Transverse colon (tissue), 4 donors: ENCODE results near the gene GNAT1. TPM values are rescaled to one million over a fixed set of nuclear protein-coding genes. Genes with fewer than 3 reads are reported as not detected.

ENCODE experiments used
- DNase-seq: peaks from one replicate; pipeline ENCODE4 v3.0.0-alpha.2; 2019
- H3K27ac ChIP-seq, 4 donors: fragments of 200-600 bp; sonication (generic); 2 replicates each; pipeline ENCODE4 v1.5.1; 2016 to 2018; ENCODE audit warnings: inconsistent platforms in 4 of 4
- H3K27me3 ChIP-seq: fragments of 200-600 bp; sonication (generic); 2 replicates; pipeline ENCODE4 v1.5.1; 2017; ENCODE audit warnings: inconsistent platforms
- H3K36me3 ChIP-seq, 4 donors: fragments of 200-600 bp; sonication (generic); 2 replicates each; pipeline ENCODE4 v1.5.1; 2017 to 2019; ENCODE audit warnings: inconsistent platforms in 4 of 4
- H3K4me1 ChIP-seq, 4 donors: fragments of 200-600 bp; sonication (generic); 2 replicates each; pipeline ENCODE4 v1.5.1; 2017 to 2020; ENCODE audit warnings: inconsistent platforms in 4 of 4
- H3K4me3 ChIP-seq, 4 donors: fragments of 200-600 bp; sonication (generic); 1 replicate in 1 of 4; 2 replicates in 3 of 4; pipeline versions ENCODE4 v1.5.1 to v1.6.1; 2017 to 2019; ENCODE audit warnings: inconsistent platforms in 4 of 4
- H3K9me3 ChIP-seq, 2 donors: fragments of 200-600 bp; sonication (generic); 2 replicates each; pipeline ENCODE4 v1.5.1; 2017 to 2019; ENCODE audit warnings: inconsistent platforms in 2 of 2
- EP300 ChIP-seq: sonication (generic); formaldehyde crosslinking; IDR thresholded peaks from one replicate; pipeline ENCODE4 v1.6.1; 2017; ENCODE audit warnings: antibody characterized with exemption, low read depth
- POLR2A ChIP-seq: fragments of 450-650 bp; IDR thresholded peaks from one replicate; pipeline ENCODE4 v1.6.1; 2016; ENCODE audit warnings: antibody characterized with exemption, mild to moderate bottlenecking, moderate library complexity
- POLR2AphosphoS5 ChIP-seq, 3 donors: sonication (generic); formaldehyde crosslinking; IDR thresholded peaks; one replicate each; pipeline ENCODE4 v1.6.1; 2016; ENCODE audit warnings: antibody characterized with exemption in 3 of 3
- WGBS, 2 donors: methylation state at CpG; one replicate each; pipeline ENCODE4 v1.1.5; 2018; ENCODE audit warnings: low coverage in 1 of 2; 5-methylcytosine and 5-hydroxymethylcytosine counted together
- in situ Hi-C, 4 donors: fragments of 200-750 bp; cut with MboI; loops; one replicate each; pipeline versions ENCODE4 v1.15.0 to v1.15.1; 2017; ENCODE audit warnings: low sequenced_read_pairs in 3 of 4, low pct_ligation_motif_present in 1 of 4, low pct_unique_long_range_greater_than_20kb in 1 of 4
- intact Hi-C: fragments of 100-400 bp; cut with DNase I; formaldehyde crosslinking; loops from one replicate; pipeline ENCODE4 v1.15.1; 2023; ENCODE audit warnings: low total_unique reads
- total RNA-seq, 4 donors: library from RNA; depleted of rRNA; stranded (reverse); fragments of >200 nt; gene quantifications; one replicate each; pipeline ENCODE4 v1.1.0, GENCODE V29; 2016
- TF ChIP-seq, protein P1 (sequence below), 5 experiments: fragments of 200-600 bp in 3 of 5; fragments of 450-650 bp in 2 of 5; sonication (generic) in 3 of 5; IDR thresholded peaks; 1 replicate in 2 of 5; 2 replicates in 3 of 5; pipeline ENCODE4 v1.5.1; 2016 to 2017; ENCODE audit warnings: antibody characterized with exemption in 5 of 5, inconsistent platforms in 3 of 5, mild to moderate bottlenecking in 2 of 5, moderate library complexity in 1 of 5

Gene GNAT1
- total RNA-seq, 4 donors from 2014 or later, result not detected

DNA sequence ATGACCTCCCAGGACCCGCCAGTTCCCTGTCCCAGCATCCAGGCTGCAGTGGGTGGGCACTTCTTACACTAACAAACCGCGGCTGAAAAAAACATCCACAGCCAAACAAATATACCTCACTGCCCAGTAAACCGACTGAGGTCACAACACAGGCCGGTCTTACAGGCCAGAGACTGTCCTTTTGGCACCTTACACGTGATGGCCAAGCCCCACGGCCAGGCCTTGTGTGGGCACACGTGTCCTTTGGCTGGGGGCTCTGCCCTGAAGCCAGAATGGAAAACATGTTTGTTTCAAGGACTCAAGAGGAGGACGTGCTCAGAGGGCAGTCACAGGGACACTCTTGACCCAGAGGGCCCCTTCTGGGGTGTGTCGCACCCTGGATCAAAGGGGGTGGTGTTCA, 23.4 kb downstream of the GNAT1 start:
- 78% methylated on average over 10 of the region's 10 CpGs; no CpG with 5 or more reads in 1 of the 2 donors for WGBS, 2 donors
- in situ Hi-C loops (no loop called here), intact Hi-C loops (no loop called here)
- TF ChIP-seq POLR2AphosphoS5 (IDR thresholded peaks at IDR 0.05) (no peak), EP300 (no peak)
- H3K4me1 ChIP-seq, result no peaks in the 10 kb centered on the region
- no peak overlapping the region for H3K27ac ChIP-seq
- no peaks in the 10 kb centered on the region for H3K27me3 ChIP-seq
- DNase-seq, result no peak
- no peaks in the 10 kb centered on the region for H3K36me3 ChIP-seq
- H3K4me3 ChIP-seq, result no peak overlapping the region
- no peaks in the 10 kb centered on the region for H3K9me3 ChIP-seq

DNA sequence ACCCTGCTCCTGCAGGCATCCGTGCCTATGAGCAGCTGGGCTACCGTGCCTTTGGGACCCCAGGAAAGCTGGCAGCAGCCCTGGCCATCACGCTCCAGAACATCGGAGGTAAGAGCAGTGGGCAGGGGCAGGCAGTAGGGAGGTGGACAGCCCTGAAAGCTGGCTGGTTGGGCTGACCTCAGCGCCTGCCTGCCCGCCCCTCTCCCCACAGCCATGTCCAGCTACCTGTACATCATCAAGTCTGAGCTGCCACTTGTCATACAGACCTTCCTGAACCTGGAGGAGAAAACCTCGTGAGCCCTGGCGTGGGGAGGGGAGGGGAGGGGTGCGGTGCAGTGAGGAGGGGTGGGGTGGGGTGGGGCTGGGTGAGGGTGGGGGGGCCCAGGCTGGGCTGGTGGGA, 24.1 kb downstream of the GNAT1 start:
- Histone ChIP-seq H3K9me3 (no peaks in the 10 kb centered on the region), H3K4me3 (no peak overlapping the region), H3K27me3 (no peaks in the 10 kb centered on the region), H3K36me3 (no peaks in the 10 kb centered on the region), H3K4me1 (no peaks in the 10 kb centered on the region), H3K27ac (no peak overlapping the region)
- no peak for TF ChIP-seq POLR2A
- TF ChIP-seq EP300, result no peak
- TF ChIP-seq POLR2AphosphoS5 (IDR thresholded peaks at IDR 0.05), result no peak
- TF ChIP-seq, protein P1, sequence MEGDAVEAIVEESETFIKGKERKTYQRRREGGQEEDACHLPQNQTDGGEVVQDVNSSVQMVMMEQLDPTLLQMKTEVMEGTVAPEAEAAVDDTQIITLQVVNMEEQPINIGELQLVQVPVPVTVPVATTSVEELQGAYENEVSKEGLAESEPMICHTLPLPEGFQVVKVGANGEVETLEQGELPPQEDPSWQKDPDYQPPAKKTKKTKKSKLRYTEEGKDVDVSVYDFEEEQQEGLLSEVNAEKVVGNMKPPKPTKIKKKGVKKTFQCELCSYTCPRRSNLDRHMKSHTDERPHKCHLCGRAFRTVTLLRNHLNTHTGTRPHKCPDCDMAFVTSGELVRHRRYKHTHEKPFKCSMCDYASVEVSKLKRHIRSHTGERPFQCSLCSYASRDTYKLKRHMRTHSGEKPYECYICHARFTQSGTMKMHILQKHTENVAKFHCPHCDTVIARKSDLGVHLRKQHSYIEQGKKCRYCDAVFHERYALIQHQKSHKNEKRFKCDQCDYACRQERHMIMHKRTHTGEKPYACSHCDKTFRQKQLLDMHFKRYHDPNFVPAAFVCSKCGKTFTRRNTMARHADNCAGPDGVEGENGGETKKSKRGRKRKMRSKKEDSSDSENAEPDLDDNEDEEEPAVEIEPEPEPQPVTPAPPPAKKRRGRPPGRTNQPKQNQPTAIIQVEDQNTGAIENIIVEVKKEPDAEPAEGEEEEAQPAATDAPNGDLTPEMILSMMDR (IDR thresholded peaks at IDR 0.05), result no peak
- 68% methylated on average over 9 of the region's 9 CpGs; no CpG with 5 or more reads in 1 of the 2 donors for WGBS, 2 donors
- in situ Hi-C loops, result no loop called here
- intact Hi-C loops, result no loop called here
- no peak for DNase-seq

DNA sequence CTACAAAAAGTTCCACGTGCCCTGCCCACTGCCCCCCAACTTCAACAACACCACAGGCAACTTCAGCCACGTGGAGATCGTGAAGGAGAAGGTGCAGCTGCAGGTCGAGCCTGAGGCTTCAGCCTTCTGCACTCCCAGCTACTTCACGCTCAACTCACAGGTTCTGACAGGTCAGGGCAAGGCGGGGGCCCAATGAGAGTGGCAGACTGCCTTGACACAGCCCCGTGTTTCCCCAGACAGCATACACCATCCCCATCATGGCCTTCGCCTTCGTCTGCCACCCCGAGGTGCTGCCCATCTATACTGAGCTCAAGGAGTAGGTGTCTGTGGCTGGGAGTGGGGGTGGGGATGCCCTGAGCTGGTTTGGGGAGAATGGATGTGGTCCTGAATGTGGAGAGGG, 26.3 kb downstream of the GNAT1 start:
- H3K36me3 ChIP-seq, result no peaks in the 10 kb centered on the region
- no peaks in the 10 kb centered on the region for H3K27me3 ChIP-seq
- no peak for DNase-seq
- no peaks in the 10 kb centered on the region for H3K4me1 ChIP-seq
- H3K27ac ChIP-seq, result no peak overlapping the region
- in situ Hi-C loops (no loop called here), intact Hi-C loops (no loop called here)
- no peaks in the 10 kb centered on the region for H3K9me3 ChIP-seq
- no peak for TF ChIP-seq EP300
- TF ChIP-seq, protein P1 (IDR thresholded peaks at IDR 0.05), result no peak
- TF ChIP-seq POLR2A, result no peak
- TF ChIP-seq POLR2AphosphoS5 (IDR thresholded peaks at IDR 0.05), result no peak
- 71% methylated on average over 10 of the region's 10 CpGs; no CpG with 5 or more reads in 1 of the 2 donors for WGBS, 2 donors
- no peak overlapping the region for H3K4me3 ChIP-seq

DNA sequence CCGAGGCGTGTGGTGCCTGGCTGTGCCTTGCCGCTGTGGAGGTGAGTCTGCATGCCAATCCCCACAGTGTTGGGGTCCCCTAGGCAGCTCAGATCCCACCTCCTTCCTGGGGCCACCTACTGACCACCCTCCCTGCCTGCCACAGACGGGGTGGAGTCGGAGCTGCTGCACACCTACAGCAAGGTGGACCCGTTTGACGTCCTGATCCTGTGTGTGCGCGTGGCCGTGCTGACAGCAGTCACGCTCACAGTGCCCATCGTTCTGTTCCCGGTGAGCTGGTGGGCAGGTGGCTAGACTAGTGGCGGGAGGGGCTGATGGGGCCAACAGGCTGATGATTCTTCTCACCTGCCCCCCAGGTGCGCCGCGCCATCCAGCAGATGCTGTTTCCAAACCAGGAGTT, 27.0 kb downstream of the GNAT1 start:
- H3K4me1 ChIP-seq, result no peaks in the 10 kb centered on the region
- H3K27ac ChIP-seq, result no peak overlapping the region
- in situ Hi-C loops, result no loop called here
- no peak for TF ChIP-seq POLR2A
- TF ChIP-seq EP300, result no peak
- no peak overlapping the region for H3K4me3 ChIP-seq
- intact Hi-C loops, result no loop called here
- H3K27me3 ChIP-seq, result no peaks in the 10 kb centered on the region
- H3K36me3 ChIP-seq, result no peaks in the 10 kb centered on the region
- 90% methylated on average over 16 of the region's 17 CpGs; no CpG with 5 or more reads in 1 of the 2 donors for WGBS, 2 donors
- no peaks in the 10 kb centered on the region for H3K9me3 ChIP-seq
- no peak for DNase-seq

DNA sequence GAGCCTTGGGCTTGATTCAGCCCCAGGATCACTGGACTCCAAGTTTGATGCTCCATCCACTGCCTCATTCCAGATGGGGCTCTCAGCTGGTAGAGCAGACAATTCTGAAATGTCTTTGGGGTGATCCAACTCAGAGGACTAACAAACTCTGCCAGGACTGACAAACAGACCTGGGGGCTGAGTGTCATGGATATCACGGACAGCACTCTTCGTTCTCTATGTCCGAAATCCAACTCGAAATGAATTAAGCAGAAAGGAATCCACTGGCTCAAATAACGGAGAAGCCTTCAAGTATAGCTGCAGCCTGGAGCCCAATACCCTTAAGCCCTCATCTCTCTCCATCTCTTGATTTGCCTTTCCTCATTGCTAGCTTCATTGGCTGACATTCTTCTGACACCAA, 27.9 kb downstream of the GNAT1 start:
- Histone ChIP-seq H3K9me3 (no peaks in the 10 kb centered on the region), H3K4me3 (no peak overlapping the region), H3K27ac (no peak overlapping the region), H3K4me1 (no peaks in the 10 kb centered on the region), H3K36me3 (no peaks in the 10 kb centered on the region), H3K27me3 (no peaks in the 10 kb centered on the region)
- no peak for TF ChIP-seq EP300
- intact Hi-C loops, result no loop called here
- in situ Hi-C loops, result no loop called here
- WGBS, 2 donors, result 88% methylated on average over 5 of the region's 5 CpGs; no CpG with 5 or more reads in 1 of the 2 donors
- no peak for DNase-seq

DNA sequence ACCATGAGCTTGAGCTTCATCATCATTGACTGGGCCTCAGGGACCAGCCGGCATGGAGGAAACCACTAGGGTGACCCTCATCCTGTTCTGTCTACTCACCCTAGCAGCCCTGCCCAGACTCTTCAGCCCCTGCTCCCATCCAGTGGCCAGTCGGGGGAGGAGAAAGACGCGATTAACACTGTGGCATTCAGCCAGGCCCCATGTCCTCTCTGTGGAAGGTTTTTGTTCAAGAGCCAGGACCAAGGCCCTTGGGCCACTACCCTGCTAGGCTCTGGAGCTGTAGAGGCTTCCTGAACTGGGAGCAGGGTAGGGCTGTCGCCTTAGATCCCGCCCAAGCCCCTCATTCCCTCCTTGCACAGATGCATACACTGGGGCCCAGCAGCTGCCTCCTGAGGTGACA, 28.7 kb downstream of the GNAT1 start:
- Histone ChIP-seq H3K36me3 (no peaks in the 10 kb centered on the region), H3K4me3 (no peak overlapping the region), H3K27ac (no peak overlapping the region), H3K27me3 (peaks cover 4% of the 10 kb centered on the region), H3K9me3 (no peaks in the 10 kb centered on the region), H3K4me1 (no peaks in the 10 kb centered on the region)
- intact Hi-C loops, result no loop called here
- no peak for TF ChIP-seq EP300
- no peak for TF ChIP-seq POLR2A
- TF ChIP-seq, protein P1 (IDR thresholded peaks at IDR 0.05), result no peak
- no peak for TF ChIP-seq POLR2AphosphoS5 (IDR thresholded peaks at IDR 0.05)
- no peak for DNase-seq
- in situ Hi-C loops, result no loop called here
- 82 to 100% methylated on average over 4 to 6 of the region's 6 CpGs for WGBS, 2 donors
